ENCODE data around the gene PDZD2. TPM values are rescaled to one million over a fixed set of nuclear protein-coding genes. Genes with fewer than 3 reads are reported as not detected.

PDZD2 gene
- total RNA-seq, 1 donor from 2014 or later, result 0.38 TPM

DNA sequence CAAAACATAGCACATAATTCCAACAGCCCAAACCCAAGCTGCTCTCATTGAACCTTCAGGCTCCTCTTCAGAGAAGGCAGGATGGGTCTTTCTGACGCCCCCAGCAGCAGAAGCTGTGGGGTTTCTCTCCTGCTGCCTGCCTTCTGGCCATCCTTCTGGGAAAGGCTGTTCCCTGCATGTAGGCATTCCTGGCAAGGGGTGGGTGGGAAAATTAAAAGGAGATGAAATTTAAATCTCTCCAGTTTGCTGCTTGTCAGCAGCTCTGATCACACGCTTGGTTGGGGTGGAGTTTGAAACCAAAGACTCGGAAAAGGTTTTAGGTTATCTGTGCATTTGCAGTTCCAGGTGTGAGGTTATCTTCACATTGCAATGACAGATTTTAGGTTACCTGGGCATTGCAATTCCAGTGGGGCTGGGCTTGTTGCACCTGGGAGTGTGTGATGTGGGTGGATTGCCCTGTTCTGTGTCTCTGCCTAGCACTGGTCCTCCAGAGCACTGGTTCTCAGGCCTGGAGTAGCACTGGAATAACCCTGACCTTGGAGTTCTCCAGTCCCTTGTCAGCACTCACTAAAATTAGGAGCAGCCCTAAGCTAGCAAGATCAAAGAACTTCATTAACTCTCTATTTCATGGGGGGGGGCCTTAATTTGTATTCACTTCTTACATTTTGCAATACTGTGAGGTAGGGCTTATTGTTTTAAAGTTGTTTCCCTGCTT, 109.7 kb downstream of the PDZD2 start:
- CTCF ChIA-PET, result no interaction called here
- ATAC-seq (ENCODE audit: low read depth), result no peak
- Mint-ChIP-seq H3K27ac (no peak overlapping the region), H3K9me3 (no peaks in the 10 kb centered on the region), H3K4me1 (no peaks in the 10 kb centered on the region), H3K27me3 (peaks cover under 1% of the 10 kb centered on the region), H3K36me3 (ENCODE audit: low read depth) (no peaks in the 10 kb centered on the region), H3K4me3 (no peak overlapping the region)
- intact Hi-C loops (cut with micrococcal nuclease), result no loop called here
- TF ChIP-seq, protein P1, sequence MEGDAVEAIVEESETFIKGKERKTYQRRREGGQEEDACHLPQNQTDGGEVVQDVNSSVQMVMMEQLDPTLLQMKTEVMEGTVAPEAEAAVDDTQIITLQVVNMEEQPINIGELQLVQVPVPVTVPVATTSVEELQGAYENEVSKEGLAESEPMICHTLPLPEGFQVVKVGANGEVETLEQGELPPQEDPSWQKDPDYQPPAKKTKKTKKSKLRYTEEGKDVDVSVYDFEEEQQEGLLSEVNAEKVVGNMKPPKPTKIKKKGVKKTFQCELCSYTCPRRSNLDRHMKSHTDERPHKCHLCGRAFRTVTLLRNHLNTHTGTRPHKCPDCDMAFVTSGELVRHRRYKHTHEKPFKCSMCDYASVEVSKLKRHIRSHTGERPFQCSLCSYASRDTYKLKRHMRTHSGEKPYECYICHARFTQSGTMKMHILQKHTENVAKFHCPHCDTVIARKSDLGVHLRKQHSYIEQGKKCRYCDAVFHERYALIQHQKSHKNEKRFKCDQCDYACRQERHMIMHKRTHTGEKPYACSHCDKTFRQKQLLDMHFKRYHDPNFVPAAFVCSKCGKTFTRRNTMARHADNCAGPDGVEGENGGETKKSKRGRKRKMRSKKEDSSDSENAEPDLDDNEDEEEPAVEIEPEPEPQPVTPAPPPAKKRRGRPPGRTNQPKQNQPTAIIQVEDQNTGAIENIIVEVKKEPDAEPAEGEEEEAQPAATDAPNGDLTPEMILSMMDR (IDR thresholded peaks at IDR 0.05), result no peak
- no peak for DNase-seq
- POLR2A ChIA-PET, result no interaction called here

GRCh38 chr5:31750215-31750614, 111.3 kb downstream of the PDZD2 start:
- ATAC-seq (ENCODE audit: low read depth) (no peak), DNase-seq (no peak)
- H3K27me3 Mint-ChIP-seq, result peaks cover 3% of the 10 kb centered on the region
- H3K27ac Mint-ChIP-seq, result no peak overlapping the region
- H3K9me3 Mint-ChIP-seq, result no peaks in the 10 kb centered on the region
- no peaks in the 10 kb centered on the region for H3K36me3 Mint-ChIP-seq (ENCODE audit: low read depth)
- H3K4me1 Mint-ChIP-seq, result no peaks in the 10 kb centered on the region
- POLR2A ChIA-PET, result no interaction called here
- CTCF ChIA-PET, result no interaction called here
- H3K4me3 Mint-ChIP-seq, result no peak overlapping the region
- TF ChIP-seq, protein P1 (IDR thresholded peaks at IDR 0.05), result no peak
- intact Hi-C loops (cut with micrococcal nuclease), result no loop called here

- Mint-ChIP-seq H3K36me3 (ENCODE audit: low read depth) (no peaks in the 10 kb centered on the region), H3K27me3 (peaks cover 4% of the 10 kb centered on the region), H3K27ac (no peak overlapping the region), H3K4me3 (no peak overlapping the region), H3K4me1 (no peaks in the 10 kb centered on the region), H3K9me3 (no peaks in the 10 kb centered on the region)
- intact Hi-C loops (cut with micrococcal nuclease), result no loop called here
- TF ChIP-seq, protein P1 (IDR thresholded peaks at IDR 0.05), result no peak
- ATAC-seq (ENCODE audit: low read depth) (no peak), DNase-seq (no peak)
- ChIA-PET CTCF (no interaction called here), POLR2A (no interaction called here)
Measured at GRCh38 chr5:31751610-31752009, 112.7 kb downstream of the PDZD2 start.

DNA sequence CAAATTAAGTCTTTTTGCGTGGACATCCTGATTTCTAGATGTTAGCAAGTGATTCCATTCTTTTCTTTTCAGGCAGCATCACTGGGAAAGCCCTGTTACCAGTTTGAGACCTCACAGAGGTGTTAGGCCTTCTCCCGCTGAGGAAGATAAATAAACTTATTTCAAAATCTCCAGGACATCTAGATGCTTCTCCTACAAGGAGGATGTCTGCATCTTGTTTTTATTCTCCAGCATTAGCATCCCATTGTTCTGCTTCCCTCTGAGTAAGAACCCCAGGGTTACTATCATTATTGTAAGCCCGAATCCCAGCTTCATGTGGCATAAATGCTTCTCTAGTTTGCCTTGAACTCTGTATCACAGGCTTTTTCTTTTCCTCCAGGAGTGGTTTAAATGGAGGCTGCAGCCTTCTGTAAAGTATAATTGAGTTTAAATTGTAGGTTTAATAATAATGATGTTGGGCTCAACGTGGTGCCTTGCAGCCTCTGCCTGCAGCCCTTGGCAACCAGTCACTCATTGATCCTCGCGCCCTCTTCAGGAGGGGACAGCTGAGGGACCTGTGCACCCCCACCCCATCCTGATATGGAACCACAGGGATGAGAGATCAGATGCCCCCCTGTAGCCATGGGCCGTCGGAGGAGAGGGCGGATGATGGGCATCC, 114.9 kb downstream of the PDZD2 start:
- CTCF ChIA-PET, result no interaction called here
- peaks cover 4% of the 10 kb centered on the region for H3K27me3 Mint-ChIP-seq
- DNase-seq (no peak), ATAC-seq (ENCODE audit: low read depth) (no peak)
- no peaks in the 10 kb centered on the region for H3K4me1 Mint-ChIP-seq
- no peaks in the 10 kb centered on the region for H3K9me3 Mint-ChIP-seq
- no peaks in the 10 kb centered on the region for H3K36me3 Mint-ChIP-seq (ENCODE audit: low read depth)
- no peak overlapping the region for H3K27ac Mint-ChIP-seq
- H3K4me3 Mint-ChIP-seq, result no peak overlapping the region
- TF ChIP-seq, protein P1 (IDR thresholded peaks at IDR 0.05), result no peak
- intact Hi-C loops (cut with micrococcal nuclease), result no loop called here
- POLR2A ChIA-PET, result no interaction called here

DNA sequence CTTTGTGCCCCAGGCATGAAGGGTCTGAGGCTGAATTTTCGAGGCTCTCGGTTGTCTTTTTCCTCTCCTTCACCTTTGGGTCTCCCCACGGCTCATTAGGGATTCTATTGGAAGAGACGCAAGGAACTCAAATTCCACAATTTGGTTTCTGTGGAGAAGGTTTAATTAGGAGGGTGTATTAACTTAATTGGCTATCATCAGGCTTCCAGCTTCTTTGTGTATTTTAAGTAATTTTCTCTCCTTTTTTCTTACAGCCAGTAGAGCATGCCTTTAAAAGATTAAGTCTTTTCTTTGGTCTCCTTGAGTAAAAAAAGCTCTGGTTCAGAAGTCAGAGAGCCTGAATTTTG, 115.4 kb downstream of the PDZD2 start:
- peaks cover 4% of the 10 kb centered on the region for H3K27me3 Mint-ChIP-seq
- H3K9me3 Mint-ChIP-seq, result no peaks in the 10 kb centered on the region
- ATAC-seq (ENCODE audit: low read depth) (no peak), DNase-seq (no peak)
- H3K36me3 Mint-ChIP-seq (ENCODE audit: low read depth), result no peaks in the 10 kb centered on the region
- no peak overlapping the region for H3K4me3 Mint-ChIP-seq
- no peak overlapping the region for H3K27ac Mint-ChIP-seq
- TF ChIP-seq, protein P1 (IDR thresholded peaks at IDR 0.05), result no peak
- intact Hi-C loops (cut with micrococcal nuclease), result no loop called here
- H3K4me1 Mint-ChIP-seq, result no peaks in the 10 kb centered on the region
- CTCF ChIA-PET, result no interaction called here
- POLR2A ChIA-PET, result no interaction called here

Measured in activated B cell treated with CpG ODN at 0.5 μM for 24 hours (primary cell).